C4-2B (cell line): ENCODE results near the gene RGS17.

Experiments used
- ZFX ChIP-seq: fragments of 450-650 bp; IDR thresholded peaks from 2 replicates; pipeline ENCODE4 v1.6.1; 2017
- TF ChIP-seq, protein P1 (sequence below): fragments of 450-650 bp; conservative IDR thresholded peaks from 2 replicates; pipeline ENCODE4 v1.5.1; 2017; ENCODE audit warnings: mild to moderate bottlenecking

- TF ChIP-seq, protein P1, sequence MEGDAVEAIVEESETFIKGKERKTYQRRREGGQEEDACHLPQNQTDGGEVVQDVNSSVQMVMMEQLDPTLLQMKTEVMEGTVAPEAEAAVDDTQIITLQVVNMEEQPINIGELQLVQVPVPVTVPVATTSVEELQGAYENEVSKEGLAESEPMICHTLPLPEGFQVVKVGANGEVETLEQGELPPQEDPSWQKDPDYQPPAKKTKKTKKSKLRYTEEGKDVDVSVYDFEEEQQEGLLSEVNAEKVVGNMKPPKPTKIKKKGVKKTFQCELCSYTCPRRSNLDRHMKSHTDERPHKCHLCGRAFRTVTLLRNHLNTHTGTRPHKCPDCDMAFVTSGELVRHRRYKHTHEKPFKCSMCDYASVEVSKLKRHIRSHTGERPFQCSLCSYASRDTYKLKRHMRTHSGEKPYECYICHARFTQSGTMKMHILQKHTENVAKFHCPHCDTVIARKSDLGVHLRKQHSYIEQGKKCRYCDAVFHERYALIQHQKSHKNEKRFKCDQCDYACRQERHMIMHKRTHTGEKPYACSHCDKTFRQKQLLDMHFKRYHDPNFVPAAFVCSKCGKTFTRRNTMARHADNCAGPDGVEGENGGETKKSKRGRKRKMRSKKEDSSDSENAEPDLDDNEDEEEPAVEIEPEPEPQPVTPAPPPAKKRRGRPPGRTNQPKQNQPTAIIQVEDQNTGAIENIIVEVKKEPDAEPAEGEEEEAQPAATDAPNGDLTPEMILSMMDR, result no peak
- TF ChIP-seq ZFX, result no peak
Observed at GRCh38 chr6:153096792-153097191, 34.3 kb downstream of the RGS17 start.
